ENCODE results near the gene PRELP.

The PRELP gene

GRCh38 chr1:203511513-203511912 lies 35.9 kb downstream of the PRELP start:
- H3K9me3 ChIP-seq (replicated peaks in 1 of 2; ENCODE audit: control insufficient read depth in 2 of 2, insufficient read depth in 1 of 2, low read depth in 1 of 2, low read length in 2 of 2), result no peaks in the 10 kb centered on the region
- H2BK5ac ChIP-seq (ENCODE audit: low read length), result no peak overlapping the region
- H3K9ac ChIP-seq (ENCODE audit: low read depth, low read length, poor library complexity), result peak overlapping the region; percentile 24
- no peak overlapping the region for H3K4ac ChIP-seq (ENCODE audit: low read length)
- no peak overlapping the region for H3K23ac ChIP-seq (ENCODE audit: low read depth, low read length, poor library complexity)
- no peak for DNase-seq (ENCODE audit: low spot score)
- no CpG with 5 or more reads among the region's 6 CpGs for WGBS, 2 donors (ENCODE audit: extremely low coverage in 2 of 2, insufficient read length in 2 of 2, insufficient replicate concordance in 1 of 2)
- no peak overlapping the region for H3K4me3 ChIP-seq (ENCODE audit: low read length in 2 of 2)
- H2AFZ ChIP-seq (ENCODE audit: low read length), result no peak overlapping the region
- H3K27me3 ChIP-seq (ENCODE audit: control insufficient read depth in 3 of 3, insufficient read depth in 3 of 3, low read depth in 1 of 3, low read length in 3 of 3), result peaks cover 0 to 9% (median 0%) of the 10 kb centered on the region in 3 experiments
- H2BK12ac ChIP-seq (ENCODE audit: low read length), result no peak overlapping the region
- no peak overlapping the region for H3K4me2 ChIP-seq (ENCODE audit: insufficient read depth, low read length, poor library complexity, severe bottlenecking)
- H3K79me1 ChIP-seq (ENCODE audit: low read depth, low read length), result no peaks in the 10 kb centered on the region
- H3K4me1 ChIP-seq (ENCODE audit: control insufficient read depth in 2 of 2, insufficient read depth in 1 of 2, low read depth in 1 of 2, low read length in 2 of 2), result peaks cover 48 to 58% of the 10 kb centered on the region in 2 donors
- no peak overlapping the region for H4K91ac ChIP-seq (ENCODE audit: low read depth, low read length, poor library complexity)
- H3K14ac ChIP-seq (ENCODE audit: low read length), result no peak overlapping the region
- no peak overlapping the region for H4K8ac ChIP-seq (ENCODE audit: low read depth, low read length)
- no peaks in the 10 kb centered on the region for H3K36me3 ChIP-seq (replicated peaks in 1 of 2; ENCODE audit: control insufficient read depth in 2 of 2, insufficient read depth in 2 of 2, low read length in 2 of 2)
- no peak overlapping the region for H2BK120ac ChIP-seq (ENCODE audit: low read depth, low read length)
- H3K27ac ChIP-seq (replicated peaks; ENCODE audit: low read length), result no peak overlapping the region
- H2AK5ac ChIP-seq (ENCODE audit: low read depth, low read length), result no peak overlapping the region
- no peak overlapping the region for H3K18ac ChIP-seq (ENCODE audit: low read length)
- H2BK15ac ChIP-seq (ENCODE audit: low read length), result no peak overlapping the region

GRCh38 chr1:203511930-203512329 lies 36.3 kb downstream of the PRELP start:
- Histone ChIP-seq H3K9ac (ENCODE audit: low read depth, low read length, poor library complexity) (no peak overlapping the region), H2AK5ac (ENCODE audit: low read depth, low read length) (no peak overlapping the region), H3K79me1 (ENCODE audit: low read depth, low read length) (no peaks in the 10 kb centered on the region), H2BK15ac (ENCODE audit: low read length) (no peak overlapping the region), H3K4me2 (ENCODE audit: insufficient read depth, low read length, poor library complexity, severe bottlenecking) (no peak overlapping the region), H3K4me3 (ENCODE audit: low read length in 2 of 2) (no peak overlapping the region), H3K9me3 (replicated peaks in 1 of 2; ENCODE audit: control insufficient read depth in 2 of 2, insufficient read depth in 1 of 2, low read depth in 1 of 2, low read length in 2 of 2) (no peaks in the 10 kb centered on the region), H3K4ac (ENCODE audit: low read length) (no peak overlapping the region), H3K14ac (ENCODE audit: low read length) (no peak overlapping the region), H3K23ac (ENCODE audit: low read depth, low read length, poor library complexity) (no peak overlapping the region), H3K27ac (replicated peaks; ENCODE audit: low read length) (no peak overlapping the region), H2BK120ac (ENCODE audit: low read depth, low read length) (no peak overlapping the region), H3K4me1 (ENCODE audit: control insufficient read depth in 2 of 2, insufficient read depth in 1 of 2, low read depth in 1 of 2, low read length in 2 of 2) (peaks cover 46 to 60% of the 10 kb centered on the region in 2 donors), H2AFZ (ENCODE audit: low read length) (no peak overlapping the region), H2BK5ac (ENCODE audit: low read length) (no peak overlapping the region), H4K8ac (ENCODE audit: low read depth, low read length) (no peak overlapping the region), H4K91ac (ENCODE audit: low read depth, low read length, poor library complexity) (no peak overlapping the region), H3K36me3 (replicated peaks in 1 of 2; ENCODE audit: control insufficient read depth in 2 of 2, insufficient read depth in 2 of 2, low read length in 2 of 2) (no peaks in the 10 kb centered on the region), H3K18ac (ENCODE audit: low read length) (no peak overlapping the region), H3K27me3 (ENCODE audit: control insufficient read depth in 3 of 3, insufficient read depth in 3 of 3, low read depth in 1 of 3, low read length in 3 of 3) (peaks cover 0 to 13% (median 0%) of the 10 kb centered on the region in 3 experiments), H2BK12ac (ENCODE audit: low read length) (no peak overlapping the region)
- WGBS, 2 donors (ENCODE audit: extremely low coverage in 2 of 2, insufficient read length in 2 of 2, insufficient replicate concordance in 1 of 2), result no CpG with 5 or more reads among the region's 4 CpGs
- no peak for DNase-seq (ENCODE audit: low spot score)

- no peak overlapping the region for H3K27ac ChIP-seq (replicated peaks; ENCODE audit: low read length)
- peak overlapping the region; percentile 87 for H2AK5ac ChIP-seq (ENCODE audit: low read depth, low read length)
- no peak overlapping the region for H3K23ac ChIP-seq (ENCODE audit: low read depth, low read length, poor library complexity)
- H2BK120ac ChIP-seq (ENCODE audit: low read depth, low read length), result no peak overlapping the region
- peaks cover 0 to 19% (median 0%) of the 10 kb centered on the region in 3 experiments for H3K27me3 ChIP-seq (ENCODE audit: control insufficient read depth in 3 of 3, insufficient read depth in 3 of 3, low read depth in 1 of 3, low read length in 3 of 3)
- H3K9ac ChIP-seq (ENCODE audit: low read depth, low read length, poor library complexity), result no peak overlapping the region
- peak overlapping the region; percentile 34 for H2BK15ac ChIP-seq (ENCODE audit: low read length)
- no peak for DNase-seq (ENCODE audit: low spot score)
- no peaks in the 10 kb centered on the region for H3K36me3 ChIP-seq (replicated peaks in 1 of 2; ENCODE audit: control insufficient read depth in 2 of 2, insufficient read depth in 2 of 2, low read length in 2 of 2)
- H3K4me3 ChIP-seq (ENCODE audit: low read length in 2 of 2), result no peak overlapping the region
- no peak overlapping the region for H2BK5ac ChIP-seq (ENCODE audit: low read length)
- WGBS, 2 donors (ENCODE audit: extremely low coverage in 2 of 2, insufficient read length in 2 of 2, insufficient replicate concordance in 1 of 2), result no CpG with 5 or more reads among the region's 1 CpG
- no peak overlapping the region for H3K14ac ChIP-seq (ENCODE audit: low read length)
- H3K79me1 ChIP-seq (ENCODE audit: low read depth, low read length), result no peaks in the 10 kb centered on the region
- H3K4me2 ChIP-seq (ENCODE audit: insufficient read depth, low read length, poor library complexity, severe bottlenecking), result no peak overlapping the region
- H3K4ac ChIP-seq (ENCODE audit: low read length), result no peak overlapping the region
- H4K91ac ChIP-seq (ENCODE audit: low read depth, low read length, poor library complexity), result no peak overlapping the region
- peak overlapping the region; percentile 75 for H2AFZ ChIP-seq (ENCODE audit: low read length)
- no peaks in the 10 kb centered on the region for H3K9me3 ChIP-seq (replicated peaks in 1 of 2; ENCODE audit: control insufficient read depth in 2 of 2, insufficient read depth in 1 of 2, low read depth in 1 of 2, low read length in 2 of 2)
- no peak overlapping the region for H2BK12ac ChIP-seq (ENCODE audit: low read length)
- peak overlapping the region; percentile 49 for H3K18ac ChIP-seq (ENCODE audit: low read length)
- no peak overlapping the region for H4K8ac ChIP-seq (ENCODE audit: low read depth, low read length)
- peaks cover 44 to 57% of the 10 kb centered on the region in 2 donors for H3K4me1 ChIP-seq (ENCODE audit: control insufficient read depth in 2 of 2, insufficient read depth in 1 of 2, low read depth in 1 of 2, low read length in 2 of 2)
Measured at GRCh38 chr1:203512517-203512847, 36.9 kb downstream of the PRELP start.

- no peak overlapping the region for H3K14ac ChIP-seq (ENCODE audit: low read length)
- H2BK120ac ChIP-seq (ENCODE audit: low read depth, low read length), result peak overlapping the region; percentile 20
- DNase-seq (ENCODE audit: low spot score), result no peak
- H3K4me1 ChIP-seq (ENCODE audit: control insufficient read depth in 2 of 2, insufficient read depth in 1 of 2, low read depth in 1 of 2, low read length in 2 of 2), result peaks cover 45 to 51% of the 10 kb centered on the region in 2 donors
- no peak overlapping the region for H3K4ac ChIP-seq (ENCODE audit: low read length)
- no peak overlapping the region for H2BK12ac ChIP-seq (ENCODE audit: low read length)
- no CpG with 5 or more reads among the region's 10 CpGs for WGBS, 2 donors (ENCODE audit: extremely low coverage in 2 of 2, insufficient read length in 2 of 2, insufficient replicate concordance in 1 of 2)
- H3K18ac ChIP-seq (ENCODE audit: low read length), result peak overlapping the region; percentile 63
- no peak overlapping the region for H3K27ac ChIP-seq (replicated peaks; ENCODE audit: low read length)
- peak overlapping the region; percentile 87 for H2AK5ac ChIP-seq (ENCODE audit: low read depth, low read length)
- H2BK5ac ChIP-seq (ENCODE audit: low read length), result no peak overlapping the region
- H3K4me2 ChIP-seq (ENCODE audit: insufficient read depth, low read length, poor library complexity, severe bottlenecking), result no peak overlapping the region
- no peaks in the 10 kb centered on the region for H3K36me3 ChIP-seq (replicated peaks in 1 of 2; ENCODE audit: control insufficient read depth in 2 of 2, insufficient read depth in 2 of 2, low read length in 2 of 2)
- H3K23ac ChIP-seq (ENCODE audit: low read depth, low read length, poor library complexity), result no peak overlapping the region
- no peaks in the 10 kb centered on the region for H3K79me1 ChIP-seq (ENCODE audit: low read depth, low read length)
- no peak overlapping the region for H4K91ac ChIP-seq (ENCODE audit: low read depth, low read length, poor library complexity)
- H3K9me3 ChIP-seq (replicated peaks in 1 of 2; ENCODE audit: control insufficient read depth in 2 of 2, insufficient read depth in 1 of 2, low read depth in 1 of 2, low read length in 2 of 2), result no peaks in the 10 kb centered on the region
- peaks cover 0 to 19% (median 0%) of the 10 kb centered on the region in 3 experiments for H3K27me3 ChIP-seq (ENCODE audit: control insufficient read depth in 3 of 3, insufficient read depth in 3 of 3, low read depth in 1 of 3, low read length in 3 of 3)
- H2BK15ac ChIP-seq (ENCODE audit: low read length), result peak overlapping the region; percentile 34
- H3K4me3 ChIP-seq (ENCODE audit: low read length in 2 of 2), result no peak overlapping the region
- no peak overlapping the region for H3K9ac ChIP-seq (ENCODE audit: low read depth, low read length, poor library complexity)
- no peak overlapping the region for H4K8ac ChIP-seq (ENCODE audit: low read depth, low read length)
- H2AFZ ChIP-seq (ENCODE audit: low read length), result peak overlapping the region; percentile 75
Measured at GRCh38 chr1:203512848-203513584, 37.4 kb downstream of the PRELP start.

All from neuronal stem cell (in vitro differentiated cells).